ENCODE data around the gene CCDC12. TPM values are rescaled to one million over a fixed set of nuclear protein-coding genes. Genes with fewer than 3 reads are reported as not detected.

Gene CCDC12
- total RNA-seq, 4 donors from 2014 or later, result 20.4 to 49.7 (median 30.8) TPM

GRCh38 chr3:46916799-46917198 is 59.7 kb downstream of the CCDC12 start:
- TF ChIP-seq, protein P1, sequence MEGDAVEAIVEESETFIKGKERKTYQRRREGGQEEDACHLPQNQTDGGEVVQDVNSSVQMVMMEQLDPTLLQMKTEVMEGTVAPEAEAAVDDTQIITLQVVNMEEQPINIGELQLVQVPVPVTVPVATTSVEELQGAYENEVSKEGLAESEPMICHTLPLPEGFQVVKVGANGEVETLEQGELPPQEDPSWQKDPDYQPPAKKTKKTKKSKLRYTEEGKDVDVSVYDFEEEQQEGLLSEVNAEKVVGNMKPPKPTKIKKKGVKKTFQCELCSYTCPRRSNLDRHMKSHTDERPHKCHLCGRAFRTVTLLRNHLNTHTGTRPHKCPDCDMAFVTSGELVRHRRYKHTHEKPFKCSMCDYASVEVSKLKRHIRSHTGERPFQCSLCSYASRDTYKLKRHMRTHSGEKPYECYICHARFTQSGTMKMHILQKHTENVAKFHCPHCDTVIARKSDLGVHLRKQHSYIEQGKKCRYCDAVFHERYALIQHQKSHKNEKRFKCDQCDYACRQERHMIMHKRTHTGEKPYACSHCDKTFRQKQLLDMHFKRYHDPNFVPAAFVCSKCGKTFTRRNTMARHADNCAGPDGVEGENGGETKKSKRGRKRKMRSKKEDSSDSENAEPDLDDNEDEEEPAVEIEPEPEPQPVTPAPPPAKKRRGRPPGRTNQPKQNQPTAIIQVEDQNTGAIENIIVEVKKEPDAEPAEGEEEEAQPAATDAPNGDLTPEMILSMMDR (IDR thresholded peaks at IDR 0.05; ENCODE audit: low read depth), result no peak

- TF ChIP-seq, protein P1 (IDR thresholded peaks at IDR 0.05; ENCODE audit: low read depth), result no peak
These were observed 60.3 kb downstream of the CCDC12 start for GRCh38 chr3:46916278-46916677.

- TF ChIP-seq, protein P1 (IDR thresholded peaks at IDR 0.05; ENCODE audit: low read depth), result no peak
These were observed 61.2 kb downstream of the CCDC12 start for GRCh38 chr3:46915297-46915822.

DNA sequence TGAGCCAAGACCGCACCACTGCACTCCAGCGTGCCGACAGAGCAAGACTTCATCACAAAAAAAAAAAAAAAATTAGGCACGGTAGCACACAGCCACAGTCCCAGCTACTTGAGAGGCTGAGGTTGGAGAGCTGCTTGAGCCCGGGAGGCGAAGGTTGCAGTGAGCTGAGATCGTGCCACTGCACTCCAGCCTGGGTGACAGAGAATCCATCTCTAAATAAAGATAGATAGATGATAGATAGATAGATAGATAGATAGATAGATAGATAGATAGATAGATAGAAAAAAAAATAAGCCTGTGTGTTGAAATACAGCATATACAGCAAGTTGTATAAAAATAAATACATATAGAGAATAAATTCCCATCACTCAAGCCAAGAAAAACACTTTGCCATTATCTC is 61.7 kb downstream of the CCDC12 start:
- TF ChIP-seq, protein P1 (IDR thresholded peaks at IDR 0.05; ENCODE audit: low read depth), result no peak

DNA sequence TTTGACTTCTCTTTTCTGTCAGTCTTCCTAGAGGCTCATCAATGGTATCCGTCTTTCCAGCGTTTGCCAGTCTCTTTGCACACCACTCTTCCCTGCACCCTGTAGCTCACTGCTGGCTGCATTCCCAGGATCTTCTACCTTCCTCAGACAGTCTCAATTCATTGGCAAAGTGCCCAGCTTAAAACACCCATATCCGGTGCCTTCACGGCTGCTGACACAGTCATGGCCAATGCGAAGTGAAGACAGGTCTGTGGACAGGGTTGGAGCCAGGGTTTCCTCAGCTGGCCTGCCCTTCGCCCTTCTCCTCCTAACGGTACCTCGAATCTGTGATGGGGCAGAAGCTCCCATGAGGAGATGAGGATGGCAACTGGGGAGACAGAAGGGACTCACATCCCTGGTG is 62.9 kb downstream of the CCDC12 start:
- TF ChIP-seq, protein P1 (IDR thresholded peaks at IDR 0.05; ENCODE audit: low read depth), result no peak

DNA sequence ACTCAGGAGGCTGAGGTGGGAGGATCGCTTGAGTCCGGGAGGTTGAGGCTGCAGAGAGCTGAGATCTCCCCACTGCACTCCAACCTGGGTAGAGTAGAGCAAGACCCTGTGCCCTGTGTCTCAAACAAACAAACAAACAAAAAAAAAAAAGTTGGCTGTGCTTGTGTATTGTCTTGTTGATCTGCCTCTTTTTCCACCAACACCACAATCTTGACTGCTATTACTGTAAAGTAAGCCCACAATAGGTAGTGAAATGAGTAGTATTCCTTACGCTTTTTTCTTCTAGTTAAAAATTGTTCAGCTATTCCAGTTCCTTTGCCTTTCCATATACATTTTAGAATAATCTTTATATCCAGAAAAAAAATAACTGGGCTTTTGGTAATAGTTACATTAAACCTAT is 63.6 kb downstream of the CCDC12 start:
- TF ChIP-seq, protein P1 (IDR thresholded peaks at IDR 0.05; ENCODE audit: low read depth), result no peak

DNA sequence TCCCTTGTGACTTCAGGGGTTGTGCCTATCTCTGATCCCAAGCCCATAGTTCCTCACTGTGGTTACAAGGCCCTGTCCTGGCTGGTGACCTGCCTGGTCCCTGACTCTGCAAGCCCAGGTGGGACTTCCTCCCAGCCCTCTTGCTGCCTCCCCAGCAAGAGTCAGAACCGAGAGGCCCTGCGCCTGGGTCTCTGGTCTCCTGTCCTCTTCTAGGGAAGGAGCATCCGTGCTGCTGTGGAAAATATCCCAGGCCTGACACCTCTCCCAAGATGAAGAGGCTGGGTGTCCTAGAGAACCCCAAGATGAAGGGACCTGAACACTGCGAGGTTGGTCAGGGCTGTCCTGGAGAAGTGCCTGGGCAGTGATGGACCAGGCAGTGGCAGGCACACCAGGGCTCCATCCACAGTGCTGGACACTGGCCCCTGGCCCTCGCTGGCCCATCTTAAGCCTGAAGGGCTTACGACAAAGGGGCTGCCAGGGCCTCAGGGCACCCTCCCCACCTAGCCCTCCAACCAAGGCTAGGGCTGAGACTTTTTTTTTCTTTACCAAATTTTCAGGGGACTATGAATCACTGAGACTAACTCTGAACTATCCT is 66.3 kb downstream of the CCDC12 start:
- TF ChIP-seq, protein P1 (IDR thresholded peaks at IDR 0.05; ENCODE audit: low read depth), result no peak

Measured in subcutaneous adipose tissue (tissue), 4 donors.